ENCODE measurements around the gene HOXB4. TPM values are rescaled to one million over a fixed set of nuclear protein-coding genes. Genes with fewer than 3 reads are reported as not detected.

HOXB4 gene
- total RNA-seq, 1 experiment from 2014 or later: 0.22 TPM

- ChIA-PET POLR2A (ENCODE audit: unreplicated experiment) (no interaction called here), CTCF (interaction anchor here (0.8 kb wide), 1 partner anchor 201 kb away, joined by 8 read pairs; no protein-coding TSS in a partner anchor)
- Histone ChIP-seq H3K9me3 (ENCODE audit: low read length) (no peaks in the 10 kb centered on the region), H3K9ac (ENCODE audit: low read length) (no peak overlapping the region), H3K27ac (ENCODE audit: low read length) (no peak overlapping the region), H4K20me1 (ENCODE audit: low read length) (no peaks in the 10 kb centered on the region), H3K4me1 (ENCODE audit: insufficient read depth, low read length) (peaks cover 18% of the 10 kb centered on the region), H3K27me3 (ENCODE audit: low read length) (no peaks in the 10 kb centered on the region), H3K4me3 (ENCODE audit: low read length) (no peak overlapping the region), H2AFZ (ENCODE audit: low read length) (no peak overlapping the region), H3K79me2 (ENCODE audit: low read length) (no peaks in the 10 kb centered on the region; the same call in 1 of the 2 replicates), H3K4me2 (ENCODE audit: low read length) (no peak overlapping the region), H3K36me3 (ENCODE audit: low read depth, low read length) (no peaks in the 10 kb centered on the region), H3K9me2 (replicated peaks; ENCODE audit: low read length) (no peaks in the 10 kb centered on the region), H3F3A (ENCODE audit: low read length, unreplicated experiment) (no peaks in the 10 kb centered on the region)
- TF ChIP-seq EZH2 (IDR thresholded peaks at IDR 0.05; ENCODE audit: low read length, unreplicated experiment) (no peak), CTCF (conservative IDR thresholded peaks at IDR 0.05; ENCODE audit: low read depth, low read length) (no peak), EZH2phosphoT487 (IDR thresholded peaks at IDR 0.05; ENCODE audit: borderline replicate concordance, low read length) (no peak)
- intact Hi-C loops (cut with micrococcal nuclease): no loop called here
- no TSS peak for BruUV-seq (replicated peaks)
- DNase-seq: no peak
- ATAC-seq: no peak
Observed at GRCh38 chr17:48551596-48552465, 26.3 kb downstream of the HOXB4 start.

DNA sequence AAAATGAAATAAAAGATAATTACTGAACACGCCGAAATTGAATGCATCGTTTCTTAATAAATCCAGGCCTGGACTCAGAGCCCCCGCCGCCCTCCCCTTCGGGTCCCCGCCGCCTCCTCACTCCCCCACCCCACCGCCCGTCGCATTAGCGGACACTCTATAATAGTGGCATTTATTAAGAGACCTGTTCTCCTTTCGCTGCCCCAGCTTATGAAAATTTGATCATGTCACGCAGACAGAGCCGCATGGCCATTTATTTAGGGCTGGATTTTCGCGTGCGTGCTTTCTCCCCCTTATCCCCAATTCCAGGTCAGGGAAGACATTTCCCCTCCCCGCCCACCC is 27.0 kb downstream of the HOXB4 start:
- ChIA-PET CTCF (no interaction called here), POLR2A (ENCODE audit: unreplicated experiment) (no interaction called here)
- TF ChIP-seq CTCF (conservative IDR thresholded peaks at IDR 0.05; ENCODE audit: low read depth, low read length) (no peak), EZH2 (IDR thresholded peaks at IDR 0.05; ENCODE audit: low read length, unreplicated experiment) (no peak), EZH2phosphoT487 (IDR thresholded peaks at IDR 0.05; ENCODE audit: borderline replicate concordance, low read length) (no peak)
- intact Hi-C loops (cut with micrococcal nuclease): no loop called here
- no peaks in the 10 kb centered on the region for H3F3A ChIP-seq (ENCODE audit: low read length, unreplicated experiment)
- no peak overlapping the region for H3K4me3 ChIP-seq (ENCODE audit: low read length)
- no peak for ATAC-seq
- no peaks in the 10 kb centered on the region for H4K20me1 ChIP-seq (ENCODE audit: low read length)
- no peak for DNase-seq
- peaks cover 11% of the 10 kb centered on the region for H3K4me1 ChIP-seq (ENCODE audit: insufficient read depth, low read length)
- H3K9me2 ChIP-seq (replicated peaks; ENCODE audit: low read length): no peaks in the 10 kb centered on the region
- H3K27me3 ChIP-seq (ENCODE audit: low read length): no peaks in the 10 kb centered on the region
- no peaks in the 10 kb centered on the region for H3K36me3 ChIP-seq (ENCODE audit: low read depth, low read length)
- H3K27ac ChIP-seq (ENCODE audit: low read length): no peak overlapping the region
- no TSS peak for BruUV-seq (replicated peaks)
- no peak overlapping the region for H2AFZ ChIP-seq (ENCODE audit: low read length)
- no peak overlapping the region for H3K4me2 ChIP-seq (ENCODE audit: low read length)
- no peak overlapping the region for H3K9ac ChIP-seq (ENCODE audit: low read length)
- H3K9me3 ChIP-seq (ENCODE audit: low read length): no peaks in the 10 kb centered on the region
- no peaks in the 10 kb centered on the region; the same call in 1 of the 2 replicates for H3K79me2 ChIP-seq (ENCODE audit: low read length)

Data from PC-3 (cell line).